ENCODE data around the gene ATP10B. TPM values are rescaled to one million over a fixed set of nuclear protein-coding genes. Genes with fewer than 3 reads are reported as not detected.

ATP10B gene
- total RNA-seq, 4 donors from 2014 or later = 0.07 to 0.29 TPM; not detected in 2

- Histone ChIP-seq H3K27ac (no peak overlapping the region), H3K4me3 (no peak overlapping the region), H3K27me3 (no peaks in the 10 kb centered on the region), H3K36me3 (no peaks in the 10 kb centered on the region), H3K9me3 (no peaks in the 10 kb centered on the region), H3K4me1 (no peaks in the 10 kb centered on the region)
- TF ChIP-seq POLR2A (IDR thresholded peaks at IDR 0.05) (no peak), CTCF (IDR thresholded peaks at IDR 0.05) (no peak)
- DNase-seq = no peak
- intact Hi-C loops (cut with DNase I; ENCODE audit: low total_unique reads) = no loop called here
Observed at GRCh38 chr5:160699301-160699700, 152.7 kb downstream of the ATP10B start.

DNA sequence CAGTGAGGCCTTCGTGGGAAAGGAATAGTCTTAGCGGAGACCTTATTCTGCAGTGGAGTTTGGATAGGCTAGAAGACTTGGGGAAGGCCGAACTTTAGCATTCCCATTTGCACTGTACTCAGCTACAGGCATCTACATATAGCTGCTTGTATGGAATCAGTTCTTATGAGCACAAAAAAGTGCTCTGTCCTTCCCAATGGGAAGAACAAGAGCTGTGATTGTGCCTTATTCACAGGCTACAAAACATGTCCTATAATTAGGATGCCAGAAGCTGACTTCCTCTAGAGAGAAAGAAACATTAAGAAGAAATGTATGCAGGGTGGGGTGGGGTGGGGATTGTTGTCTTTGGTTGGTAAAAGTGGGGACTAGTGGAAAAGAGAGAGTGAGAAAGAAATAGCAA, 154.7 kb downstream of the ATP10B start:
- Histone ChIP-seq H3K27me3 (no peaks in the 10 kb centered on the region), H3K4me3 (no peak overlapping the region), H3K27ac (no peak overlapping the region), H3K36me3 (no peaks in the 10 kb centered on the region), H3K9me3 (no peaks in the 10 kb centered on the region), H3K4me1 (no peaks in the 10 kb centered on the region)
- TF ChIP-seq POLR2A (IDR thresholded peaks at IDR 0.05) (no peak), CTCF (IDR thresholded peaks at IDR 0.05) (no peak)
- no peak for DNase-seq
- intact Hi-C loops (cut with DNase I; ENCODE audit: low total_unique reads) = no loop called here

GRCh38 chr5:160694896-160695295, 157.1 kb downstream of the ATP10B start:
- TF ChIP-seq CTCF (IDR thresholded peaks at IDR 0.05) (no peak), POLR2A (IDR thresholded peaks at IDR 0.05) (no peak)
- Histone ChIP-seq H3K4me3 (no peak overlapping the region), H3K27ac (no peak overlapping the region), H3K4me1 (no peaks in the 10 kb centered on the region), H3K27me3 (no peaks in the 10 kb centered on the region), H3K9me3 (no peaks in the 10 kb centered on the region), H3K36me3 (no peaks in the 10 kb centered on the region)
- DNase-seq = no peak
- intact Hi-C loops (cut with DNase I; ENCODE audit: low total_unique reads) = no loop called here

DNA sequence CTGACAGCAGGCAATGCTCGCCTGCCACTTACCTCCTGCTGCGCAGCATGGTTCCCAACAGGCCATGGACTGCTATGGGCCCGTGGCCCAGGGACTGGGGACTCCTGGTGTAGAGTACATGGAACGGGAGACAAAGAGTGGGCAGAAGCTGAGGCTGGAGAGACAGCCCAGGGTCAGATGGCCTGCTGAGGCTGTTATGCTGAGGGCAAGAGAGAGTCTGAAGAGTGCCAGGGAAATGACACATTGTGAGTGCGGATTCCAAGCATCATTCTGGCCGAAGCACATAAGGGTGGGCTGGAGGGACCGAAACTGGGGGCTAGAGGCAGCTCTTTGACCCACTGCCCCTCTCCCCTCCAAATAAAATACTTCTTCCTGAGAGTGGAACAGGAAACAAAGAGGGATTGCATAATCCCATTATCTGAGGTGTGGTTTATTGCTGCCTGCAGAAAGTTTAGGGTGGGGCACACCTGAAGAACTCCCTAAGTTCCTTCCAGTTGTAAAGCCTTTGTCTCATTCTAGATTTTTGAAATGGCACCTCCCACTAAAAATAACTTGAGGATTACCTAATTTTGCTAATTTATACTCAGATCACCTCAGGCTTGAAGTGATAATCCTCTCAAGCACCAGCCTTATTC, 158.1 kb downstream of the ATP10B start:
- Histone ChIP-seq H3K4me3 (no peak overlapping the region), H3K9me3 (no peaks in the 10 kb centered on the region), H3K4me1 (no peaks in the 10 kb centered on the region), H3K27ac (no peak overlapping the region), H3K27me3 (no peaks in the 10 kb centered on the region), H3K36me3 (no peaks in the 10 kb centered on the region)
- intact Hi-C loops (cut with DNase I; ENCODE audit: low total_unique reads) = no loop called here
- no peak for DNase-seq
- TF ChIP-seq CTCF (IDR thresholded peaks at IDR 0.05) = no peak
- TF ChIP-seq POLR2A (IDR thresholded peaks at IDR 0.05) = no peak

DNA sequence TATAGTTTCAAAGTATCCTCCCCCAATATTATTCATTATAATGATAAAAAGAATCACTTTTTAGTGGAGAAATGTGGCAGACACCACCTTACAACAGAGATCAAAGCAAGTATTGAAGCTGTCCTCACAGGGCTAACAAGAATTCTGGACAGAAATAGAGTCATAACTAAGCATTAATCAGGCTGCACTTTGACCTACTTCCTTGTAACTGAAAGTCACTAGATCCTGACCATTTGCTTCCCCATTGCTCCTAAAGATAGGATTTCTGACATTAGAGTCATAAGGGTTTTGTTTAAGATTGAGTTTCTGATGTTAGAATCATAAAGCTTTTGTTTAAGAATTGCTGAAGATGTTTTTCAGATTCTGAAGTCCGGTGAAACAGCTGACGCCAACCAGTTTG, 159.7 kb downstream of the ATP10B start:
- Histone ChIP-seq H3K4me1 (no peaks in the 10 kb centered on the region), H3K36me3 (no peaks in the 10 kb centered on the region), H3K27ac (no peak overlapping the region), H3K27me3 (no peaks in the 10 kb centered on the region), H3K4me3 (no peak overlapping the region), H3K9me3 (no peaks in the 10 kb centered on the region)
- no peak for DNase-seq
- no peak for TF ChIP-seq POLR2A (IDR thresholded peaks at IDR 0.05)
- no peak for TF ChIP-seq CTCF (IDR thresholded peaks at IDR 0.05)
- intact Hi-C loops (cut with DNase I; ENCODE audit: low total_unique reads) = no loop called here
